Coronary artery (tissue), 2 donors: ENCODE measurements around the gene GREM2.

Experiments
- DNase-seq: peaks from one replicate; pipeline ENCODE4 v3.0.0-alpha.2; 2017; ENCODE audit warnings: low spot score
- H3K27ac ChIP-seq, 2 donors: fragments of 200-600 bp; sonication (generic); one replicate each; pipeline ENCODE4 v1.5.1; 2016 to 2019
- H3K4me3 ChIP-seq: fragments of 200-600 bp; sonication (generic); 2 replicates; pipeline ENCODE4 v1.5.1; 2016; ENCODE audit warnings: mild to moderate bottlenecking, moderate library complexity
- CTCF ChIP-seq: fragments of 200-600 bp; sonication (generic); IDR thresholded peaks from one replicate; pipeline ENCODE4 v1.5.1; 2019; ENCODE audit warnings: antibody characterized with exemption

The GREM2 gene

DNA sequence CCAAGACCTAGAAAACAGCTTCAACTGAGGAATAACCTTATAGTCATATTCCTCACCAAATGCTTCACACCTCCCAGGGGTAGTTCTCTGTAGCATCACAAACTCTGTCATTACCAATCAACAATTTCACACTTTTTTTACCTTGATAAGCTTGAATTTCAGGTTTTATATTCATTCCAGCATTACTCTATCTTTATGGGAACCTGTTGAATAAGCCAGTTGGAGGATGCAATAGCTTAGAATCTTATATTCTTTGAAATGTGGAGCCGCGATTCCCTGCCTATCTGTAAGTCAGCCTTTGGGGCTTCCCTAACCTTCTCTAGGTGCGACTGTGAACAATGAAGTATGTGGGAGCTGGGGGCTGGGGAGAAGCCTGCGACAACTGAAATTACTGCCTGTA, 145.4 kb downstream of the GREM2 start:
- Histone ChIP-seq H3K4me3 (no peak overlapping the region), H3K27ac (no peak overlapping the region)
- no peak for TF ChIP-seq CTCF
- DNase-seq: no peak

DNA sequence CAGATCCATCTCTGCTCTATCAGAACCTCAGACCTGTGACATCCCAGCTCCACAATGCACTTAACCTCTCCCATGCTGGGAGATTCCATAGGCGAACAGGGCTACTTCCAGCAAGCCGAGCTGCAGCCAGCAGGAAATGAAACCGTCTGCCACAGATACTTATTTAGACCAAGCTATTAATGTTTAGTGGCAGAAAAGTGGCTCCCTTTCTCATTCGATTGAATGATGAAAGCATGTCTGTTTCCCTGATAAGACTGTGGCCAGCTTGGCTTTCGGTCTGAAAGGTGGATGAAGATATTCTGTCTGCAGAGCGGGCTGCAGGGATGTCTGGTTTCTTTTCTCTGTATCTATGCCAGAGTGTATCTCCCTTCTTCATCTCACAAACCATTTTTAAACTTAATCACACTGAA, 146.4 kb downstream of the GREM2 start:
- no peak for TF ChIP-seq CTCF
- no peak overlapping the region for H3K27ac ChIP-seq
- DNase-seq: no peak
- H3K4me3 ChIP-seq: no peak overlapping the region

DNA sequence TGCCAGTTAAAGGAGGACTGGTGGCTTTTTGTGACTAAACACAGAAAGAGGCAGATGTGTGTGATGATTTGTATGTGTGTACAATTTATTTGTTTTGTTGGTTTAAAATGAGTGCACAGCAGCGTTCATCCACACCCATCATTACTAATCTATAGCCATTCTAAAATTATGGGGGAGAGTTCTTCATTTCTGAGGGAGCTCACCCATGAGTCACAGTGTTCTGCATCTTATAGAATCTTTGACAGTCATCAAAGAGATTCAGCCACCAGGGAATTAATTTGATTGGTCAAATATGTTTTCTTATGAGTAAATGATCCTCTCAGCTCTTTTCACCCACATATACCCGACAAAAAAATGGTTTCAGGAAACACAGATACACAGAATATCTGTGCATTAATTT, 147.9 kb downstream of the GREM2 start:
- Histone ChIP-seq H3K4me3 (no peak overlapping the region), H3K27ac (no peak overlapping the region)
- no peak for TF ChIP-seq CTCF
- DNase-seq: no peak

DNA sequence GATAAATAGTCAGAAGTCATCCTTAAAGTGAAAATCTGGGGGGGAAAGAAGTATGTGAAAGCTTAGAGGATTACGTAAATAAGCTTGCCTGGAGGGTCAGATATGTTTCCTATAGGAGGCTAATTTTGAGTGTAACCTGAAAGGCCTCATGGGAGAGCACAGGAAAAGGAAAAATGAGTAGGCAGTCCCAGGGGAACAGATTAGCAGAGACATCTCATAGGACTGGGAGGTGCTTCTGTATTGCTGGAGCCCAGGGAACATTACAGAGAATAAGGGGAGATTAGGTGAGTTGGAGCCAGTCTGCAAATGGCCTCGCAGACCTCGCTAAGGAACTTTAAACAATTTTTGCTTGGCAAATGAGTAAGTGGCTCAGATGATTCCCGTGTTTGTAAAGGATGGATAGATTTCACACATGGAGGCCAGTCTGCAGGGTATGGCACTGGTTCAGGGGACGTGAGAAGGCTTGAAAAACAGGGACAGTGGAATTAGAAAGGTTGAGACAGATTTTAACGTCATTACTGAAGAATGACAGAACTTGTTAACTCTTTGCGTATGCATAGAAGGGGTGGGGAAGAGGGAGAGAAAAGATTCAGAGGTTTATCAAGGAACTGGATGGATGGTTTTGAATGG, 149.1 kb downstream of the GREM2 start:
- DNase-seq: no peak
- no peak for TF ChIP-seq CTCF
- Histone ChIP-seq H3K4me3 (no peak overlapping the region), H3K27ac (no peak overlapping the region)

DNA sequence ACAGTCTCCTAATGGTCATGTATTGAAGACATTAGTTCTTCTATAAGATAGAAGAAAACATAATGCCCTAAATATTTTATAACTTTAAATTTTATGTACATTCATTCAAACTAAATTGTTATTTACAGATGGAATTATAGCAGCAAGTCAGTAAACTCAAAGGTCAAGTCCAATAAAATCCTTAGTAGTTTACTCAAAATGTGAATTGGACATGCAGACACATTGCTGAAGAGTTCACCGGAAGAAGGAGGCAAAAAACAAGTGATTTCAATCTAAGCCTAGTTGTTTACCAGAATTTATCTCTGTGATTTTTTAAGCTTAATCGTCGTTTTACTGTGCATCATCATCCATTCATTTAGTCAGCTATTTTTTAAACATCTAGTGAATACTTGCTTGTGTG, 149.7 kb downstream of the GREM2 start:
- Histone ChIP-seq H3K4me3 (no peak overlapping the region), H3K27ac (no peak overlapping the region)
- TF ChIP-seq CTCF: no peak
- no peak for DNase-seq

DNA sequence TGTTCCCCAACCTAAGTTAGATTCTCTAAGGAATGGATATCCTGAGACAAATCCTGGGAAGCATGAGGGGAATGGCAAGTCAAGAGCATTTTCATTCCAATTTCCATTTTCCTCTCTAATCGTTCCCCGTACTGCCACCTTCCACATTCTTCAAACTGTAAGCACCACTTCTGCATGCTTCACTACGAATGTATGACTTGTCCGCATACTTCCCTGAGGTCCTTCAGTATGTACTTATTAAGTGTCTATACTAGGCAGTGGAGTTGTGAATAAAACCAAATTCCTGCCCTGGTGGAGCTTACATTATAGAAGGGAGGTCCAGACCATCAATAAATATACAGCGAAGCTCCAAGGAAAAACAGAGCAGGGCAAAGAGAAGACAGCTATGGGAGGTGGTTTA, 154.8 kb downstream of the GREM2 start:
- DNase-seq: no peak
- no peak for TF ChIP-seq CTCF
- H3K27ac ChIP-seq: no peak overlapping the region

GRCh38 chr1:240455228-240455821, 156.6 kb downstream of the GREM2 start:
- no peak for TF ChIP-seq CTCF
- DNase-seq: no peak
- Histone ChIP-seq H3K4me3 (no peak overlapping the region), H3K27ac (no peak overlapping the region)

More for the DNA sequence above, 154.8 kb downstream of the GREM2 start:
- no peak overlapping the region for H3K4me3 ChIP-seq
